Iris pigment epithelial cell (primary cell): ENCODE results near the gene RETREG3.
"Not testable (repeated sequence)": the region's sequence is repeated elsewhere in the genome, so short reads cannot be mapped to it uniquely, and the experiment has no call there.

ENCODE experiments used
- DNase-seq: peaks from one replicate; pipeline ENCODE4 v3.0.0-alpha.2; 2011; ENCODE audit warnings: low read depth

The RETREG3 gene

DNA sequence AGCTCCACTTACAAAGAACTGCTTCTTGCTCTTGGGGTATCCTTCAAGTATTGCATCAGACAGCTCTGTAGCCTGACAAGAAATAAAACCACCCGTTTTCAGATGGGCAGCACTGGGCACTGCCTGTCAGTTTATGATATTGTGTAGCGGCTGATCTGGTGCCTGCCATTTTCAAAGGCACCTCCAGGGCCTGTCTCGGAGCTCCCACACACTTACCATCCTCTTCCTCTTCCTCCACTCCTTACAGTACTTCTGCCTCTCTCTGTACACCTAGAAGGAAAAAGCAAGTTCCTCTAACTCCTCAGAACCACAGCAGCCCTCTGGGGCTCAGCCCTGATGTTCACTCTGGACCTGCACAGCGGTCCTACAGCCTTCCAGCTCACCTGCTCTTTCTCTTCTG lies 36.1 kb downstream of the RETREG3 start:
- no peak for DNase-seq

DNA sequence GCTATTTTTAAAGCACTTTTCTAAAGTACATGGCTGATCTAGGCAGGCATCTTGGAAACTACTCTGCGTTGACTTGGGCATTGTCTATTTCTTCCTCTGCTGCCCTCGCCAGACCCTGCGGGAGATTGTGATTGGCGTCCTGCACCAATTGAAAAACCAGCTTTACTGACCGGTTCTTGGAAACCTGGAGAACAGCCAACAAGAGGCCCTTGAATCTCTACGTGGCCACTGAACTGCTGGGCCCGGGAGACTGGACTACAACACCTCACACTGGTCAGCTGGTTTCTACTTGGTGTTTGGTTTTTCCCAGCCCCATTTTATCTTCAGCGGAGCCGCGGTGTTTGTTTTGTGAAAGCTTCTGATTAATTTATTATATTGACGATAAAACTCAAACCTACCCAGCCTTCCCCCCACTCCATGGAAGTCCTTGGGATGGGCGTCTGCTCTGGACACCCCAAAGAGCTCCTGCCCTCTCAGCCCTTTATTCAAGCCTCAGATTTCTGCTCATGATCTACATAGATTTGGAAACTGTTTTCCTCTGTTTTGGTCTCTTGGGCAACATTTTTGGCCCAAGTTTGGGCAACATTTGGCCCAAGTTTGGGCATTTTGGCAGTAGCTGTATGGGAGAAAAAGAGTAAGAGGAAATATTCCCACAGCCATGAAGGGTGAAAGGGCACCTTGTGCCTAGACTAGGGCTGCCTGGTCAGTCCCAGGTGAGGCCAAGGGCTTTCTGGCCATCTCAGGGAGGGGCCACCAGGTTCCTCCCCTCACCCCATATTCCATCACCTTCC lies 37.5 kb downstream of the RETREG3 start:
- DNase-seq, result no peak

- no peak for DNase-seq
Observed at GRCh38 chr17:42568341-42569111, 40.6 kb downstream of the RETREG3 start.

- peak; percentile 79 for DNase-seq
Observed at GRCh38 chr17:42566883-42567573, 42.1 kb downstream of the RETREG3 start, which contains the start of gene MLX. Gene MLX (plus strand): TSS chr17:42567100. CDS start chr17:42567125, 25 bp downstream.

DNA sequence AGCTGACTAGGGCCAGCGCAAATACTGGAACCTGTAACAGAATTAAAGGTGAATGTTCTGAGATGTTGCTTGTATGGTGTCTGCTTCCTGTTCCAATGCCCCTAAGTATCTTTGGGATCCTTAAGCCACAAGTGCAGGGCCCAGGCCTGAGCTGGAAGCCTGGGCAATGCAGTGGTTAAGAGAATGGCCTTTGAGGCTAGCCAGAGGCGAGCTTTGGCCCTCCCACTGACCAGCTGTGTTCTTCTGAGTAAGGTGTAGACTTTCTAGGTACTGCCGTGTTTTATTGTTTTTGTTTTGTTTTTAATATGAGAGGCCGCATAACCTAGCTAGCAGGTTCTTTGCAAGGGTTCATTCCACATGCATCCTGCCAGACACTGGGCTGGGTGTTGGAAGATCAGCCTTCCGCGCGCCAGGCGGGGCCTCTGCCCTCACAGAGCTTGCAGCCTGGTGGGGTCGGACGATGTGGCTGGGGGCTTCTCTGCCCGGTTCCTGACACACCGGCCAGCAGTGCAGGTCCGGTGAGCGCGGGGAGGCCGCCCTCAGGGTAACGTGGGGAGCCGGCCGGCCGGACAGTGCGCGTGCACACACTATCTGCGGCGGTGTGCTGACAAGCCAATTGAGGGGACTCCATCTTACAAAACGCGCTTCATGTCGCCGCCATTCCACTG lies 42.8 kb downstream of the RETREG3 start:
- DNase-seq, result no peak

DNA sequence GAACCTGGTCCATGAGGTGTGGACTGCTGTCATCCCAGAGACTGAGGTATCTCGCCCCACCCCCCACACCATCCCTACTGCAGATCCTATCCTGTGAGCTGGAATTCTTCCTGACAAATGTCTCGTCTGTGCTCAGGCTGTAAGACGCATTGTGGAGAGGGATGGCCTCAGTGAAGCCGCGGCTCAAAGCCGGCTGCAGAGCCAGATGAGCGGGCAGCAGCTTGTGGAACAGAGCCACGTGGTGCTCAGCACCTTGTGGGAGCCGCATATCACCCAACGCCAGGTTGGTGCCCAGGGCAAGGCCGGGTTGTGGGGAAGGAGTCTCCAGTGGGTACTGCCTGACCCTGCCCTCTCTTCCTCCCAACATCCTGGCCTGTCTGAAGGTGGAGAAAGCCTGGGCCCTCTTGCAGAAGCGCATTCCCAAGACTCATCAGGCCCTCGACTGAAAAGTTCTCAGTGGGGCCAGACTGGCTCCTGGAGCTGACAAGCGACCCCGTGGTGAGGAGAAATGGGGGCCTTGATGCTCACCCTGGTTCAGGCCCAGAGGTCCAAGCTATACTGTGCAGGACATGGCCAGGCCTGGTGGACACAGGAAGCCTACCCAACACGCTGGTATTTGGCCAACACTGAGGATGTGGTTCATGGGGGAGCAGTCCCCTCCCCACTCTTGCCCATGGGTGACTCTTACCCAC lies 43.5 kb downstream of the RETREG3 start:
- DNase-seq, result no peak

- DNase-seq, result no peak
Observed at GRCh38 chr17:42564815-42565522, 44.2 kb downstream of the RETREG3 start.

DNA sequence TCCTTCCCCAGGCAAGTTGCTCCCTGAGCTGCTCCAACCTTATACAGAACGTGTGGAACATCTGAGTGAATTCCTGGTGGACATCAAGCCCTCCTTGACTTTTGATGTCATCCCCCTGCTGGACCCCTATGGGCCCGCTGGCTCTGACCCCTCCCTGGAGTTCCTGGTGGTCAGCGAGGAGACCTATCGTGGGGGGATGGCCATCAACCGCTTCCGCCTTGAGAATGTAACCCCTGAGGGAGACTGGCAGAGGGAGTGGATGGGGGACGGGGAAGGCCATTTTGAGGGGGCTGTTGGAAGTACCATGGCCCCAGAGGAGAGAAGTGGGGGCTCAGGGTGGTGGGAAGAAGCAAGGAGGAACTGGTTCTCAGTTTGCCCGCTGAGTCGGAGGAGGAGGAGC lies 45.2 kb downstream of the RETREG3 start:
- DNase-seq, result no peak

- no peak for DNase-seq
Observed at GRCh38 chr17:42563543-42563942, 45.6 kb downstream of the RETREG3 start.

GRCh38 chr17:42563143-42563509 lies 46.0 kb downstream of the RETREG3 start:
- DNase-seq, result no peak

- peak; percentile 51 for DNase-seq
Observed at GRCh38 chr17:42562388-42563142, 46.6 kb downstream of the RETREG3 start.

- DNase-seq, result peak; percentile 97
Observed at GRCh38 chr17:42561897-42562387, 47.2 kb downstream of the RETREG3 start, which contains the start of gene COASY. Gene COASY (plus strand): TSS chr17:42562148. CDS start chr17:42562623, 475 bp downstream.

GRCh38 chr17:42560246-42560645 lies 48.9 kb downstream of the RETREG3 start:
- DNase-seq, result no peak

DNA sequence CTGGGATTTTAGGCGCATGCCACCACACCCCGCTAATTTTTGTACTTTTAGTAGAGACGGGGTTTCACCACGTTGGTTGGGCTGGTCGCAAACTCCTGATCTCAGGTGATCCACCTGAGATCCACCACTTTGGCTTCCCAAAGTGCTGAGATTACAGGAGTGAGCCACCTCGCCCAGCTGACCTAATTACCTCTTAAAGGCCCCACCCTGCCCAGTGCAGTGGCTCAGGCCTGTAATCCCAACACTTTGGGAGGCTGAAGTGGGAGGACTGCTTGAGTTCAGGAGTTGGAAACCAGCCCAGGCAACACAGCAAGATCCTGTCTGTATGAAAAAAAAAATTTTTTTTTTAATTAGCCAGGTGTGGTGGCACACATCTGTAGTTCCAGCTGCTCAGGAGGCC lies 50.1 kb downstream of the RETREG3 start:
- no peak for DNase-seq

- not testable (repeated sequence) for DNase-seq
Observed at GRCh38 chr17:42555961-42556617, 53.1 kb downstream of the RETREG3 start.

DNA sequence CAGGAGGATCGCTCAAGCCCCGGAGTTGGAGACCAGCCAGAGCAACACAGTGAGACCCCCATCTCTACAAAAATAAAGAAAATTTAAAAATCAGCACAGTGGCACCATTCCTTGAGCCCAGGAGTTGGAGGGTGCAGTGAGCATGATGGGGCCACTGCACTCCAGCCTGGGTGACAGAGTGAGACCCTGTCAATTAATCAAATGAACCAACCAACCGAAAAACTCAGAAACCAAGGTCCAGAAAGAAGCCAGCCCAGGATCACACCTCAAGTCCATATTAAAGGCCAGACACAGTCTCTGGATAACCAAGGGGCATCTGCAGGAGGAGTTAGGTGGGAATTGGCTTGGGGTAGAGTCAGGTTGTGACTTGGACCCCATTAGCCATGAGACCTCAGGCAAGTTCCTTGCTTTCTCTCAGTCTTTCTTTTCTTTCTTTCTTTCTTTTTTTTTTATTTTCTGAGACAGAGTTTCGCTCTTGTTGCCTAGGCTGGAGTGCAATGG lies 54.0 kb downstream of the RETREG3 start:
- no peak for DNase-seq

DNA sequence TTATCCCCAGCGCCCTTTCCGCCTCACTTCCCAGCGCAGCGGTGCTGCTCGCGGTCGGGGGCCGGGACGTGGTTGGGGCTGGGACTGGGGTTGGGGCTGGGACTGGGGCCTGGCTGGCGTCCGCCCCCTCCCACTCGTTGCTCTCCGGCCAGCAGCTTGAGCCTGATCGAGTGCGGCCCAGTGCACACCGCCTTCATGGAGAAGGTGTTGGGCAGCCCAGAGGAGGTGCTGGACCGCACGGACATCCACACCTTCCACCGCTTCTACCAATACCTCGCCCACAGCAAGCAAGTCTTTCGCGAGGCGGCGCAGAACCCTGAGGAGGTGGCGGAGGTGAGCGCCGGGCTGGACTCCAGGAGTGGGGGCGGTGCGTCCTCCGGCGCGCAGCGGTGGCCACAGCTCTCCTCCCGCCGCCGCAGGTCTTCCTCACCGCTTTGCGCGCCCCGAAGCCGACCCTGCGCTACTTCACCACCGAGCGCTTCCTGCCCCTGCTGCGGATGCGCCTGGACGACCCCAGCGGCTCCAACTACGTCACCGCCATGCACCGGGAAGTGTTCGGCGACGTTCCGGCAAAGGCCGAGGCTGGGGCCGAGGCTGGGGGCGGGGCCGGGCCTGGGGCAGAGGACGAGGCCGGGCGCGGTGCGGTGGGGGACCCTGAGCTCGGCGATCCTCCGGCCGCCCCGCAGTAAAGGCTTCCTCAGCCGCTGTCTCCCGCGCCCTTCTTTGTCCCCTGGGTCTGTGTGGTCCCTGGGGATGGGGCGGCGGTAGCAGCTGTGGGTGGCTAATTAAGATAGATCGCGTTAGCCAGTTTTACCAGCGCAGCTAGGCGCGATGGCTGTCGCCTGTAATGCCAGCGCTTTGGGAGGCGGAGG lies 54.7 kb downstream of the RETREG3 start:
- DNase-seq, result peak; percentile 72

DNA sequence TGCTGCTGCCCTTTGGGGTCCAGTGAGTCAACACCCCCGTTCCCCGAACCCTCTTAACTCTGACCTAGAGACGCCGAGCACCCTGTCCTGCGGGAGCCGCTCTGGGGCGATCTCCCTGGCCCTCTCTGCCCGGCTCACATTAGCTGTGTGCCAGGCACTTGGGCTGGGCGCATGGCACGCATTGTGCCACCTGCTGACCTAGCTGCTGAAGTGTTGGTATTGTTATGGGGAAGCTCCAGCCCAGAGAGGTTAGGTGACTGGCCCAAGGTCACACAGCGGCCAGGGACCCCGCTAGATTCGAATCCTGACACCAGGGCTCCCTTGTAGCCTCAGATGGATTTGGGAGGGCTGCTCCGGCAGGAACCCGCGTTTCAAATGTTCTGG lies 55.3 kb downstream of the RETREG3 start:
- DNase-seq, result no peak
